NCI-H2196 treated with DMSO at 0.1 percent for 48 hours (cell line): ENCODE measurements around the gene AGBL5.

Experiments used
- DNase-seq: peaks from one replicate; lab custom pipeline; 2025; ENCODE audit not compliant: unreplicated experiment; lab: John Stamatoyannopoulos, UW

The AGBL5 gene

GRCh38 chr2:27023740-27024139, 27.7 kb upstream of the AGBL5 start:
- no peak for DNase-seq

- no peak for DNase-seq
Measured at GRCh38 chr2:27024188-27024587, 27.3 kb upstream of the AGBL5 start.

- no peak for DNase-seq
Measured at GRCh38 chr2:27024812-27025211, 26.7 kb upstream of the AGBL5 start.

GRCh38 chr2:27025281-27025800, 26.1 kb upstream of the AGBL5 start:
- no peak for DNase-seq

GRCh38 chr2:27025861-27026851, 25.3 kb upstream of the AGBL5 start:
- DNase-seq = no peak

- DNase-seq = no peak
Measured at GRCh38 chr2:27027211-27027651, 24.2 kb upstream of the AGBL5 start.

GRCh38 chr2:27029051-27029450, 22.4 kb upstream of the AGBL5 start:
- DNase-seq = no peak

- DNase-seq = peak; percentile 73
Measured at GRCh38 chr2:27032495-27033252, 18.8 kb upstream of the AGBL5 start, which contains the start of gene TMEM214. Gene TMEM214, plus strand, starts transcription at chr2:27032965. Its CDS starts 51 bp downstream, at chr2:27033016.

- no peak for DNase-seq
Measured at GRCh38 chr2:27033253-27033852, 18.1 kb upstream of the AGBL5 start.

GRCh38 chr2:27038012-27038411, 13.5 kb upstream of the AGBL5 start:
- no peak for DNase-seq

GRCh38 chr2:27038631-27039339, 12.7 kb upstream of the AGBL5 start:
- DNase-seq = no peak

- no peak for DNase-seq
Measured at GRCh38 chr2:27039426-27039825, 12.0 kb upstream of the AGBL5 start.

GRCh38 chr2:27039871-27040270, 11.6 kb upstream of the AGBL5 start:
- no peak for DNase-seq

GRCh38 chr2:27040282-27040681, 11.2 kb upstream of the AGBL5 start:
- no peak for DNase-seq

- DNase-seq = no peak
Measured at GRCh38 chr2:27041752-27042151, 9.7 kb upstream of the AGBL5 start.

- no peak for DNase-seq
Measured at GRCh38 chr2:27042159-27042661, 9.3 kb upstream of the AGBL5 start.

- DNase-seq = no peak
Measured at GRCh38 chr2:27042985-27043634, 8.4 kb upstream of the AGBL5 start.

GRCh38 chr2:27049422-27050280, 1.8 kb upstream of the AGBL5 start:
- DNase-seq = no peak
